GM20000 (cell line): Measurements from ENCODE around the gene PNISR.

Experiments
- DNase-seq: peaks from one replicate; pipeline ENCODE4 v3.0.0; 2012; ENCODE audit warnings: low spot score
- TF ChIP-seq, protein P1 (sequence below): IDR thresholded peaks from 2 replicates; pipeline ENCODE4 v1.5.1; 2012; ENCODE audit warnings: mild to moderate bottlenecking, control low read depth; ENCODE audit errors: extremely low read depth, missing control alignments

The PNISR gene

DNA sequence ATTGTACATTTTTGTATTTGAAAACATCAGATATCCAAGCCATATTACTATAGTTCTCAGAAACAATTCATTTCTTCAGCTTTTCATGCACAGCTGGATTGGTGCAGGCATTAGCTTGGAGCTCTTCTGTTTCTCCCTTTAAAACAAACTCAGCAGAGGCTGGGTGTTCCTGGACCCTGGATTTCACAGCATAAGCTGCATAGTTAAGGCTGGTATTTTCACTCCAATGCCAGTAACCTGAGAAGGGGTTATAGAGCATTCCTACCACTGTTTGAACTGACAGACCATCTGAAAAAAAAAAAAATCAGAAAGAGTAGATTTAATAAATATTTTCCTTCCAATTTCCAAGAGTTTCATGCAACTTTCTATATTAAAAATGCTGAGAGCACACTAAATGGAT, 55.6 kb downstream of the PNISR start:
- TF ChIP-seq, protein P1, sequence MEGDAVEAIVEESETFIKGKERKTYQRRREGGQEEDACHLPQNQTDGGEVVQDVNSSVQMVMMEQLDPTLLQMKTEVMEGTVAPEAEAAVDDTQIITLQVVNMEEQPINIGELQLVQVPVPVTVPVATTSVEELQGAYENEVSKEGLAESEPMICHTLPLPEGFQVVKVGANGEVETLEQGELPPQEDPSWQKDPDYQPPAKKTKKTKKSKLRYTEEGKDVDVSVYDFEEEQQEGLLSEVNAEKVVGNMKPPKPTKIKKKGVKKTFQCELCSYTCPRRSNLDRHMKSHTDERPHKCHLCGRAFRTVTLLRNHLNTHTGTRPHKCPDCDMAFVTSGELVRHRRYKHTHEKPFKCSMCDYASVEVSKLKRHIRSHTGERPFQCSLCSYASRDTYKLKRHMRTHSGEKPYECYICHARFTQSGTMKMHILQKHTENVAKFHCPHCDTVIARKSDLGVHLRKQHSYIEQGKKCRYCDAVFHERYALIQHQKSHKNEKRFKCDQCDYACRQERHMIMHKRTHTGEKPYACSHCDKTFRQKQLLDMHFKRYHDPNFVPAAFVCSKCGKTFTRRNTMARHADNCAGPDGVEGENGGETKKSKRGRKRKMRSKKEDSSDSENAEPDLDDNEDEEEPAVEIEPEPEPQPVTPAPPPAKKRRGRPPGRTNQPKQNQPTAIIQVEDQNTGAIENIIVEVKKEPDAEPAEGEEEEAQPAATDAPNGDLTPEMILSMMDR = no peak
- no peak for DNase-seq

DNA sequence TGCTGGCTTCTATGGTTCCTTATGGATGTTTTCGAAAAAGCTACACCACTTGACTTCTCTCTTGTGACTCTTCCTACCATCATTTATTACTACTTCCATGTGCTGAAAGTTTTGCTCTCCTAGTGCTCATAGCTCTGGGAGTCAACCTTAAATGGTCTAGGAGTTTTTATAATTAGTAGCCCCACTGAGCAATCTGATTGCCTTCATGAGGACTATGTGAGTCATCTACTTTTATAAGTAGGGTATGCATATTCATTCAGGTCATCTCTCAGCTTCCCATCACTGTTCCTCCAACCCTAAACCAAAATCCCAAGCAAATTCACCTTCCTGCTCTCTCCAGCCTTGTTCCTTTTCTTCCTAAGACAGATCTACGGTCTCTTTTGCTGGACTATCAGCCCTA, 58.3 kb downstream of the PNISR start:
- DNase-seq = no peak
- TF ChIP-seq, protein P1 = no peak

DNA sequence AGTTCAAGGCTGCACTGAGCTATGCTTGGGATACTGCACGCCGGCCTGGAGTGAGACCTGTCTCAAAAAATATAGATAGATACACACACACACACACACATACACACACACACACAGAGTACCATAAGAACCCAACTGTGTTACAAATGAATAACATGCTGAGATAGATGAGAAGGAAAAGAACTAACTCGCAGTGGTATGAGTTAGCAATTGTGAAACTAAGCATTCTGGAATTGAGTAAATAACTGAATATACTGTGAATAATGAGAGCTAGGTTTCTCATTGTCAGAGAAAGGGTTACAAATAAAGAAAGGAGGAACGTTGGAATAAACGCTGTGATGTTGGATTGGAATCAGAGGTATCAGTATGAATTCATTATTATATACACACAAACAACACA, 61.1 kb downstream of the PNISR start:
- TF ChIP-seq, protein P1 = no peak
- no peak for DNase-seq

DNA sequence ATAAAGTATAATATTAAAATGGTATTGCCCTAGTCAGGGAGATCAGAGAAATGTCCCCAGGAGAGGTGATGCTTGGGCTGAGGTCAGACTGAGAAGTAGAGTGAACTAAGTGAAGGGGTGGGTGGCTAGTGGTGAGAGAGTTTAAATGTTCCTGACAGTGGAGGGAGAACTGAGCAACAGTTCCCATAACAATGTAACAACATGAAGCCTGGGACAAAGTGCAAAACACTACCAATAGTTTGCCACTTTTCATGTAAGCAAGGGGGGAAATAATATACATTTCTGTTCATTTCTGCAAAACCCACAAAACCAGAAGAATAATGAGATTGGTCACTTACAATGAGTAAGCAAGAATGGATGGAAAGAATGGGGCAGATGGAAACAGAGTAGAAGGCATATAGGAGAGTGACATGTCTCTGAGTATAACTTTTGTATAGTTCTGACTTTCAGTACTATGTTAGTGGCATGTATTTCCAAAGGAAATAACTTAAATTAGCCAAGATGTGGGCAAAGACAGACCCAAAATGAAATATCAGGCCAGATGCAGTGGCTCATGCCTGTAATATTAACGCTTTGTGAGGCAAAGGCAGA, 62.3 kb downstream of the PNISR start:
- no peak for DNase-seq
- TF ChIP-seq, protein P1 = no peak

DNA sequence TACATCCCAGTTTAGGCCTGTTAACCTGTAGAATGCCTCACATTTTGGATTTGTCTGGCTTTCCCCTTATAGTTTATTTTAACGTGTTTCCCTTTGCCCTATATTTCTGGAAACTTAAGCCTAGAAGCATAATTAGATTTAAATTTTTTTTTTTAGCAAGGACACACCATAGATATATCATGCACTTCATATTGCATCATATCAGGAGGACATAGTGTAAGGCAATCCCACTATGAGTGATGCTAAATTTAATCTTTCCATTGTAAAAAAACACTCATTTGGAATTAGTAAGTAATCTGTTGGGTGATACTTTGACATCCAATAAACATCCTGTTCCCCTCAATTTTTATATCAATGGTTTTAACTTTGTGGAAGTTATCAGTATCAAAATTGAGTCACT, 65.3 kb downstream of the PNISR start:
- DNase-seq = no peak
- TF ChIP-seq, protein P1 = no peak

DNA sequence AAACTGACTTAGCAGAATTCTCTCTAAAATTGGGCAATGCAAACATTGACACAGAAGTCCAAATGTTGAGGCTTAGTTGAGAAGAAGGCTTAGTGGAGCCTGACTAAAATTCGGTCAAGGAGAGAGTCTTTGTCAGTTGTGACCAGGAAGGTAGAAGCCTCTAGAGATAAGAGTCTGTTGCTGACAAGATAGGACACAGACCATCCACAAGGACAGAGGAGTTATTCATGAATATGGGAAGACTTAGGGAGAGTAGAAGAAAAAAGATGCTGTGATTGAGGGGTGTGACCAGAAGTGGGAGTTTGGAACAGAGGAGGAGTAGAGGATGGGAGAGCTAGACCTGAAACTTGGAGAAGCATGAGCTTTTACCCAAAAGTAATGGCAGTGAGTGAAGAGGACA, 68.5 kb downstream of the PNISR start:
- TF ChIP-seq, protein P1 = no peak
- no peak for DNase-seq

DNA sequence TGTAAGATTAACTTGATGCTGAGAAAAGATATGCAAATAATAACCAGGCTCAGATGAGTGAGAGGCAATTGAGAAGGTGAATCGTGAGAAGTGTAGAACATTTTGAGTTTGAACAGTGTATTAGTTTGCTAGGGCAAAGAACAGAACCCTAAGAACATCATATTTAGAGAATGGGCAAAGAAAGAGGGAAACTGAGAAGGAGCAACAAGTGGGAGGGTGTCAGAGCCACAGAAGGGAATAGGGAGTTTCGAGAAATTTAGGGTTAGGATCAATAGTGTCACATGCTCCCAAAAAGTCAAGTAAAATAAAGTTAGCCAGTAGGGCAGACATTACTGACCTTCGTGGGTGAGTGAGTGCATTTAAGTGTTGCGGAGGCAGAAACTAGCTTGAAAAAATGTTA, 70.1 kb downstream of the PNISR start:
- DNase-seq = no peak
- TF ChIP-seq, protein P1 = no peak
